Body of pancreas (tissue), 4 donors: ENCODE data around the gene ZNF624.

Experiments used
- CTCF ChIP-seq, 7 experiments: fragments of 450-650 bp in 4 of 7; fragments of 200-600 bp in 3 of 7; sonication (generic) in 3 of 7; IDR thresholded peaks; one replicate each; pipeline ENCODE4 v1.5.1; 2016 to 2019; ENCODE audit warnings: antibody characterized with exemption in 7 of 7
- POLR2A ChIP-seq, 3 donors: fragments of 450-650 bp; IDR thresholded peaks; one replicate each; pipeline ENCODE4 v1.6.1; 2016; ENCODE audit warnings: antibody characterized with exemption in 3 of 3, mild to moderate bottlenecking in 2 of 3

GRCh38 chr17:16662936-16663335 lies 9.3 kb upstream of the ZNF624 start:
- TF ChIP-seq CTCF (IDR thresholded peaks at IDR 0.05) (no peak), POLR2A (IDR thresholded peaks at IDR 0.05) (no peak)
